Endothelial cell of umbilical vein (primary cell): ENCODE results near the gene OR10G6.

ENCODE experiments used
- CTCF ChIP-seq, 2 donors: IDR thresholded peaks; 1 replicate in 1 of 2; 2 replicates in 1 of 2; pipeline ENCODE4 v1.5.1; 2011; ENCODE audit warnings: low read length in 2 of 2, mild to moderate bottlenecking in 2 of 2, moderate library complexity in 2 of 2, control low read depth in 1 of 2, inconsistent platforms in 1 of 2, low read depth in 1 of 2; ENCODE audit not compliant: insufficient read depth in 1 of 2; ENCODE audit errors: extremely low read depth in 1 of 2
- EZH2 ChIP-seq: IDR thresholded peaks from 2 replicates; pipeline ENCODE4 v1.6.1; 2012; ENCODE audit warnings: borderline replicate concordance, low read depth, mild to moderate bottlenecking, moderate library complexity, low read length, inconsistent platforms; ENCODE audit not compliant: severe bottlenecking
- FOS ChIP-seq: IDR thresholded peaks from 2 replicates; pipeline ENCODE4 v1.6.1; 2011; ENCODE audit warnings: mild to moderate bottlenecking, low read length, moderate library complexity, borderline replicate concordance; ENCODE audit not compliant: insufficient read depth
- GATA2 ChIP-seq: IDR thresholded peaks from 2 replicates; pipeline ENCODE4 v1.7.0; 2011; ENCODE audit warnings: low read depth, mild to moderate bottlenecking, moderate library complexity, mixed read lengths, low read length; ENCODE audit not compliant: insufficient read length, insufficient read depth
- JUN ChIP-seq: IDR thresholded peaks from 2 replicates; pipeline ENCODE4 v1.6.1; 2011; ENCODE audit warnings: borderline replicate concordance, low read depth; ENCODE audit not compliant: insufficient read length, insufficient read depth
- POLR2A ChIP-seq: IDR thresholded peaks from 2 replicates; pipeline ENCODE4 v1.6.1; 2012; ENCODE audit warnings: low read depth, mild to moderate bottlenecking, control low read depth, low read length
- POLR2AphosphoS5 ChIP-seq: IDR thresholded peaks from 2 replicates; pipeline ENCODE4 v1.6.1; 2012; ENCODE audit warnings: low read depth, mild to moderate bottlenecking, control low read depth, low read length, moderate library complexity; ENCODE audit not compliant: insufficient read depth
- TF ChIP-seq, protein P1 (sequence below): IDR thresholded peaks from 2 replicates; pipeline ENCODE4 v1.6.1; 2011; ENCODE audit not compliant: insufficient read depth, insufficient read length

DNA sequence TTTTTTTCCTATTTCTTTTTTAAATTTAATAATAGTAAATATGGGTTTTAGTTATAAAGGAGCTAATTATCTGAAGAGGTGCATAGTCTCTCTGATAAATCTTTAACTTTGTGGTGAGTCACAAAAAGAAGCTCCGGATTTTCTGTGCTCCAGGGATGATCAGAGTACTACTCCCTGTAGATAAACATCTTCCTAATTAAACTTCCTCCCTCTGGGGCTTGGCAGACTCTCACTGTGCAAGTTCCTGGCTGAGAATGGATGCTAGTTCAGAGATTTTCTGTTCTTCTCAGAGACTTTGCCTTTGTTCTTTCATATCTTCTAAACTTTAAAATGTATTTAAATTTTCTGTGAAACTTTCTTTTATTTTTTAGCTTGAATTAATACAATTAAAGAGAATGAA lies 46.3 kb upstream of the OR10G6 start, which contains the start of gene OR10G7:
- TF ChIP-seq CTCF (IDR thresholded peaks at IDR 0.05; ENCODE audit: extremely low read depth in 1 of 2, insufficient read depth in 1 of 2, low read depth in 1 of 2, low read length in 2 of 2) (no peak), EZH2 (no peak), POLR2A (no peak), POLR2AphosphoS5 (no peak), GATA2 (no peak), FOS (no peak), JUN (no peak)
- TF ChIP-seq, protein P1, sequence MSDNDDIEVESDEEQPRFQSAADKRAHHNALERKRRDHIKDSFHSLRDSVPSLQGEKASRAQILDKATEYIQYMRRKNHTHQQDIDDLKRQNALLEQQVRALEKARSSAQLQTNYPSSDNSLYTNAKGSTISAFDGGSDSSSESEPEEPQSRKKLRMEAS, result no peak
